ENCODE measurements around the gene PPP1R13B. TPM values are rescaled to one million over a fixed set of nuclear protein-coding genes. Genes with fewer than 3 reads are reported as not detected.

Gene PPP1R13B
- total RNA-seq, 4 donors from 2014 or later, result 10.4 to 24.6 (median 11.8) TPM

DNA sequence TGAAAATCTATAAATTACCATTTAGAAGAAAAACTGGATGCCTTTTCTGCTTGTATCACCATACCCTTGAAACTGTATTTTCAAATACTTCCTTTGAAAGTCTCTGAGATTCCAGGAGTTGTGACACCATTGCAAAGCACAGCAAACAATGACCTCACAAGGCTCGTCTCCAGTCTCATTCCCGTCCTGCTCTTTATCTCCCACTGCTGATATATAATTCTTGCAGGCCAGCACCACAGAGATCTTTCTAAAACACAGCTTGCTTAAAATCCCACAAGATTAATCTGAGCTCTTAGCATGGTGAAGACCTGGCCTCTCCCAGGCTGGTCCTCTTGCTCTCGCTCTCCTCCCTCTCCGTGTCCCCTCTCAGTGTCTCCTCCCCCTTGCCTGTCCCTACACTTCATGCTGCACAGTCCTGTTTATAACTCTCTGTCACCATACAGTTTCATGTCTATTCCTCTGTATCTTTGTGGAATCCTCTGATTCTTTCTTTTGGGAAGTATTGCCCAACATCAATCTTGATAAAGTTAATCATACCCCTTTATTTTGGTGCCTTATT is 80.0 kb downstream of the PPP1R13B start:
- intact Hi-C loops (cut with DNase I; ENCODE audit: low total_unique reads) (no loop called here), in situ Hi-C loops (cut with MboI; ENCODE audit: low sequenced_read_pairs in 4 of 4) (no loop called here)
- TF ChIP-seq, protein P1, sequence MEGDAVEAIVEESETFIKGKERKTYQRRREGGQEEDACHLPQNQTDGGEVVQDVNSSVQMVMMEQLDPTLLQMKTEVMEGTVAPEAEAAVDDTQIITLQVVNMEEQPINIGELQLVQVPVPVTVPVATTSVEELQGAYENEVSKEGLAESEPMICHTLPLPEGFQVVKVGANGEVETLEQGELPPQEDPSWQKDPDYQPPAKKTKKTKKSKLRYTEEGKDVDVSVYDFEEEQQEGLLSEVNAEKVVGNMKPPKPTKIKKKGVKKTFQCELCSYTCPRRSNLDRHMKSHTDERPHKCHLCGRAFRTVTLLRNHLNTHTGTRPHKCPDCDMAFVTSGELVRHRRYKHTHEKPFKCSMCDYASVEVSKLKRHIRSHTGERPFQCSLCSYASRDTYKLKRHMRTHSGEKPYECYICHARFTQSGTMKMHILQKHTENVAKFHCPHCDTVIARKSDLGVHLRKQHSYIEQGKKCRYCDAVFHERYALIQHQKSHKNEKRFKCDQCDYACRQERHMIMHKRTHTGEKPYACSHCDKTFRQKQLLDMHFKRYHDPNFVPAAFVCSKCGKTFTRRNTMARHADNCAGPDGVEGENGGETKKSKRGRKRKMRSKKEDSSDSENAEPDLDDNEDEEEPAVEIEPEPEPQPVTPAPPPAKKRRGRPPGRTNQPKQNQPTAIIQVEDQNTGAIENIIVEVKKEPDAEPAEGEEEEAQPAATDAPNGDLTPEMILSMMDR (IDR thresholded peaks at IDR 0.05 in 4 of 5, conservative IDR thresholded peaks at IDR 0.05 in 1 of 5), result no peak
- TF ChIP-seq POLR2A (IDR thresholded peaks at IDR 0.05), result no peak

GRCh38 chr14:103765526-103765925 is 81.8 kb downstream of the PPP1R13B start:
- TF ChIP-seq, protein P1 (IDR thresholded peaks at IDR 0.05 in 4 of 5, conservative IDR thresholded peaks at IDR 0.05 in 1 of 5), result no peak
- no peak for TF ChIP-seq POLR2A (IDR thresholded peaks at IDR 0.05)
- H3K4me3 ChIP-seq, result no peak overlapping the region
- intact Hi-C loops (cut with DNase I; ENCODE audit: low total_unique reads), result no loop called here
- no peaks in the 10 kb centered on the region for H3K9me3 ChIP-seq
- no peaks in the 10 kb centered on the region for H3K36me3 ChIP-seq
- ATAC-seq (no peak), DNase-seq (no peak)
- H3K27me3 ChIP-seq, result no peaks in the 10 kb centered on the region
- no peak overlapping the region for H3K27ac ChIP-seq
- in situ Hi-C loops (cut with MboI; ENCODE audit: low sequenced_read_pairs in 4 of 4), result no loop called here
- H3K4me1 ChIP-seq, result no peaks in the 10 kb centered on the region

More for the DNA sequence above, 80.0 kb downstream of the PPP1R13B start:
- Histone ChIP-seq H3K36me3 (no peaks in the 10 kb centered on the region), H3K27ac (no peak overlapping the region), H3K4me3 (no peak overlapping the region), H3K4me1 (no peaks in the 10 kb centered on the region), H3K27me3 (no peaks in the 10 kb centered on the region), H3K9me3 (no peaks in the 10 kb centered on the region)
- DNase-seq (no peak), ATAC-seq (no peak)

GRCh38 chr14:103763730-103764488 is 83.5 kb downstream of the PPP1R13B start:
- intact Hi-C loops (cut with DNase I; ENCODE audit: low total_unique reads), result no loop called here
- in situ Hi-C loops (cut with MboI; ENCODE audit: low sequenced_read_pairs in 4 of 4), result no loop called here
- H3K4me3 ChIP-seq, result no peak overlapping the region

DNA sequence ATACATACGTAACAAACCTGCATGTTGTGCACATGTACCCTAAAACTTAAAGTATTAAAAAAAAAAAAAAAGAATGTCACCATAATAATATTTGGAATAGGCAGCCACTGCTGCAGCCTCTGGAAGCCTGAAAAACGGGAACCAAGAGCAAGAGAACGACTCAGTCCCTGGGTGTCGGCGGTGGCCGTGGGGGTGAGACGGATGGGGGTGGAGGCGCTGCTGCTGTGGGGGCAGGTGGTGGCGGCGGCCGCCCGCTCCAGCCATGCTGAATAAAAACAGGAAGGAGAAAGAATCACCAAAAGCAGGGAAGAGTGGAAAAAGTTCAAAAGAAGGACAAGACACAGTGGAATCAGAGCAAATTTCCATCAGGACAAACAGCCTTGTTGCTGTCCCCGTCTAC is 84.8 kb downstream of the PPP1R13B start:
- in situ Hi-C loops (cut with MboI; ENCODE audit: low sequenced_read_pairs in 4 of 4) (no loop called here), intact Hi-C loops (cut with DNase I; ENCODE audit: low total_unique reads) (no loop called here)
- no peak for ATAC-seq
- TF ChIP-seq, protein P1 (IDR thresholded peaks at IDR 0.05 in 4 of 5, conservative IDR thresholded peaks at IDR 0.05 in 1 of 5), result no peak
- no peak for TF ChIP-seq POLR2A (IDR thresholded peaks at IDR 0.05)
- no peak for DNase-seq
- no peak overlapping the region for H3K4me3 ChIP-seq
- H3K27me3 ChIP-seq, result no peaks in the 10 kb centered on the region
- H3K36me3 ChIP-seq, result no peaks in the 10 kb centered on the region
- H3K27ac ChIP-seq, result no peak overlapping the region
- no peaks in the 10 kb centered on the region for H3K4me1 ChIP-seq
- no peaks in the 10 kb centered on the region for H3K9me3 ChIP-seq

More at GRCh38 chr14:103763730-103764488, 83.5 kb downstream of the PPP1R13B start:
- ATAC-seq (no peak), DNase-seq (no peak)
- no peak overlapping the region for H3K27ac ChIP-seq
- no peaks in the 10 kb centered on the region for H3K36me3 ChIP-seq
- H3K27me3 ChIP-seq, result no peaks in the 10 kb centered on the region
- TF ChIP-seq, protein P1 (IDR thresholded peaks at IDR 0.05 in 4 of 5, conservative IDR thresholded peaks at IDR 0.05 in 1 of 5), result no peak
- no peak for TF ChIP-seq POLR2A (IDR thresholded peaks at IDR 0.05)
- H3K9me3 ChIP-seq, result no peaks in the 10 kb centered on the region
- no peaks in the 10 kb centered on the region for H3K4me1 ChIP-seq
